Mammary epithelial cell (primary cell): ENCODE data around the gene DNAH3.

Source experiments
- EZH2 ChIP-seq: IDR thresholded peaks from 2 replicates; pipeline ENCODE4 v1.6.1; 2012; ENCODE audit warnings: low read length, inconsistent platforms, borderline replicate concordance
- TF ChIP-seq, protein P1 (sequence below), 2 donors: IDR thresholded peaks in 1 of 2; conservative IDR thresholded peaks in 1 of 2; 2 replicates each; pipeline ENCODE4 v1.5.1; 2011 to 2012; ENCODE audit warnings: inconsistent platforms in 2 of 2, low read length in 2 of 2, mild to moderate bottlenecking in 2 of 2, control low read depth in 1 of 2, low read depth in 1 of 2; ENCODE audit not compliant: insufficient read depth in 1 of 2; ENCODE audit errors: extremely low read depth in 1 of 2

GRCh38 chr16:20897253-20897897, 253.3 kb downstream of the DNAH3 start:
- TF ChIP-seq, protein P1, sequence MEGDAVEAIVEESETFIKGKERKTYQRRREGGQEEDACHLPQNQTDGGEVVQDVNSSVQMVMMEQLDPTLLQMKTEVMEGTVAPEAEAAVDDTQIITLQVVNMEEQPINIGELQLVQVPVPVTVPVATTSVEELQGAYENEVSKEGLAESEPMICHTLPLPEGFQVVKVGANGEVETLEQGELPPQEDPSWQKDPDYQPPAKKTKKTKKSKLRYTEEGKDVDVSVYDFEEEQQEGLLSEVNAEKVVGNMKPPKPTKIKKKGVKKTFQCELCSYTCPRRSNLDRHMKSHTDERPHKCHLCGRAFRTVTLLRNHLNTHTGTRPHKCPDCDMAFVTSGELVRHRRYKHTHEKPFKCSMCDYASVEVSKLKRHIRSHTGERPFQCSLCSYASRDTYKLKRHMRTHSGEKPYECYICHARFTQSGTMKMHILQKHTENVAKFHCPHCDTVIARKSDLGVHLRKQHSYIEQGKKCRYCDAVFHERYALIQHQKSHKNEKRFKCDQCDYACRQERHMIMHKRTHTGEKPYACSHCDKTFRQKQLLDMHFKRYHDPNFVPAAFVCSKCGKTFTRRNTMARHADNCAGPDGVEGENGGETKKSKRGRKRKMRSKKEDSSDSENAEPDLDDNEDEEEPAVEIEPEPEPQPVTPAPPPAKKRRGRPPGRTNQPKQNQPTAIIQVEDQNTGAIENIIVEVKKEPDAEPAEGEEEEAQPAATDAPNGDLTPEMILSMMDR (conservative IDR thresholded peaks at IDR 0.05 in 1 of 2, IDR thresholded peaks at IDR 0.05 in 1 of 2; ENCODE audit: extremely low read depth in 1 of 2, insufficient read depth in 1 of 2, low read depth in 1 of 2, low read length in 2 of 2), result no peak
- no peak for TF ChIP-seq EZH2
